Activated T-cell treated with anti-CD3 and anti-CD28 coated beads for 1 hour (primary cell): Measurements from ENCODE around the gene ARHGDIB.

Experiments used
- DNase-seq: peaks from one replicate; pipeline ENCODE4 v3.0.0-alpha.2; 2020; ENCODE audit warnings: low read depth

Gene ARHGDIB

GRCh38 chr12:14982991-14983390, 21.6 kb upstream of the ARHGDIB start:
- no peak for DNase-seq

- DNase-seq: no peak
Measured at GRCh38 chr12:14982562-14982961, 21.2 kb upstream of the ARHGDIB start.

GRCh38 chr12:14981049-14981448, 19.6 kb upstream of the ARHGDIB start:
- no peak for DNase-seq

GRCh38 chr12:14979468-14979867, 18.1 kb upstream of the ARHGDIB start:
- DNase-seq: no peak

- DNase-seq: no peak
Measured at GRCh38 chr12:14976658-14977057, 15.3 kb upstream of the ARHGDIB start.

- no peak for DNase-seq
Measured at GRCh38 chr12:14975457-14975856, 14.1 kb upstream of the ARHGDIB start.

GRCh38 chr12:14974633-14975032, 13.2 kb upstream of the ARHGDIB start:
- DNase-seq: no peak

- DNase-seq: no peak
Measured at GRCh38 chr12:14972816-14973215, 11.4 kb upstream of the ARHGDIB start, which contains the start of gene PDE6H. Gene PDE6H, plus strand, starts transcription at chr12:14973042. Its CDS starts 4,971 bp downstream, at chr12:14978013.

- no peak for DNase-seq
Measured at GRCh38 chr12:14970473-14970872, 9.1 kb upstream of the ARHGDIB start.

- no peak for DNase-seq
Measured at GRCh38 chr12:14968478-14968877, 7.1 kb upstream of the ARHGDIB start.

- DNase-seq: no peak
Measured at GRCh38 chr12:14965221-14965620, 3.8 kb upstream of the ARHGDIB start.

GRCh38 chr12:14964406-14964805, 3.0 kb upstream of the ARHGDIB start:
- DNase-seq: no peak

- no peak for DNase-seq
Measured at GRCh38 chr12:14963520-14963919, 2.1 kb upstream of the ARHGDIB start.

GRCh38 chr12:14962797-14963196, 1.4 kb upstream of the ARHGDIB start:
- DNase-seq: no peak

GRCh38 chr12:14962153-14962539, 745 bp upstream of the ARHGDIB start:
- DNase-seq: no peak

GRCh38 chr12:14960548-14961465, 594 bp downstream of the ARHGDIB start:
- peak; percentile 31 for DNase-seq

GRCh38 chr12:14959916-14960496, 1.4 kb downstream of the ARHGDIB start:
- DNase-seq: no peak

GRCh38 chr12:14959463-14959862, 1.9 kb downstream of the ARHGDIB start:
- no peak for DNase-seq

GRCh38 chr12:14959126-14959440, 2.3 kb downstream of the ARHGDIB start:
- no peak for DNase-seq

- no peak for DNase-seq
Measured at GRCh38 chr12:14958361-14959125, 2.9 kb downstream of the ARHGDIB start.

- no peak for DNase-seq
Measured at GRCh38 chr12:14957551-14958168, 3.7 kb downstream of the ARHGDIB start.

- no peak for DNase-seq
Measured at GRCh38 chr12:14956905-14957304, 4.5 kb downstream of the ARHGDIB start.
